ENCODE measurements around the gene KCNJ2.

Gene KCNJ2

GRCh38 chr17:70181866-70182265, 12.5 kb downstream of the KCNJ2 start:
- no peak overlapping the region for H3K27ac ChIP-seq
- no peaks in the 10 kb centered on the region for H3K27me3 ChIP-seq

GRCh38 chr17:70183508-70183907, 14.2 kb downstream of the KCNJ2 start:
- no peaks in the 10 kb centered on the region for H3K27me3 ChIP-seq
- H3K27ac ChIP-seq, result no peak overlapping the region
- no peak overlapping the region for H3K4me3 ChIP-seq
- no peak for TF ChIP-seq Cebpa-rat (IDR thresholded peaks at IDR 0.05)
- peaks cover 0 to 37% (median 0%) of the 10 kb centered on the region in 11 experiments; a peak in 7 of 22 replicates for H4K20me1 ChIP-seq
- no peak overlapping the region for H3K4me2 ChIP-seq
- peaks cover 0 to 28% (median 19%) of the 10 kb centered on the region in 11 experiments; a peak in 11 of 22 replicates for H3K36me3 ChIP-seq
- no peaks in the 10 kb centered on the region for H3K9me3 ChIP-seq (replicated peaks in 1 of 11)
- peaks cover 0 to 20% (median 0%) of the 10 kb centered on the region in 10 experiments; a peak in 6 of 20 replicates for H3K4me1 ChIP-seq
- H3K9ac ChIP-seq, result no peak overlapping the region

More at GRCh38 chr17:70181866-70182265, 12.5 kb downstream of the KCNJ2 start:
- peaks cover 8 to 43% (median 32%) of the 10 kb centered on the region in 11 experiments; a peak in 21 of 22 replicates for H3K36me3 ChIP-seq
- H3K4me3 ChIP-seq, result no peak overlapping the region
- H4K20me1 ChIP-seq, result peaks cover 0 to 52% (median 7%) of the 10 kb centered on the region in 11 experiments; a peak in 10 of 22 replicates
- peaks cover 0 to 22% (median 7%) of the 10 kb centered on the region in 10 experiments; a peak in 8 of 20 replicates for H3K4me1 ChIP-seq
- H3K9me3 ChIP-seq (replicated peaks in 1 of 11), result no peaks in the 10 kb centered on the region
- no peak overlapping the region for H3K9ac ChIP-seq
- no peak for TF ChIP-seq Cebpa-rat (IDR thresholded peaks at IDR 0.05)
- H3K4me2 ChIP-seq, result no peak overlapping the region

GRCh38 chr17:70184207-70184606, 14.9 kb downstream of the KCNJ2 start:
- H3K27me3 ChIP-seq, result no peaks in the 10 kb centered on the region
- H4K20me1 ChIP-seq, result peaks cover 0 to 31% (median 0%) of the 10 kb centered on the region in 11 experiments; a peak in 7 of 22 replicates
- H3K4me1 ChIP-seq, result peaks cover 0 to 20% (median 0%) of the 10 kb centered on the region in 10 experiments; a peak in 6 of 20 replicates
- no peak overlapping the region for H3K9ac ChIP-seq
- no peak for TF ChIP-seq Cebpa-rat (IDR thresholded peaks at IDR 0.05)
- peaks cover 0 to 22% (median 14%) of the 10 kb centered on the region in 11 experiments; a peak in 11 of 22 replicates for H3K36me3 ChIP-seq
- H3K4me2 ChIP-seq, result no peak overlapping the region
- H3K27ac ChIP-seq, result no peak overlapping the region
- H3K4me3 ChIP-seq, result no peak overlapping the region
- no peaks in the 10 kb centered on the region for H3K9me3 ChIP-seq (replicated peaks in 1 of 11)

GRCh38 chr17:70184770-70185169, 15.4 kb downstream of the KCNJ2 start:
- Histone ChIP-seq H3K4me3 (no peak overlapping the region), H3K9me3 (replicated peaks in 1 of 11) (no peaks in the 10 kb centered on the region), H3K27me3 (no peaks in the 10 kb centered on the region), H3K4me2 (no peak overlapping the region), H4K20me1 (peaks cover 0 to 25% (median 0%) of the 10 kb centered on the region in 11 experiments; a peak in 7 of 22 replicates), H3K9ac (no peak overlapping the region), H3K4me1 (peaks cover 0 to 20% (median 0%) of the 10 kb centered on the region in 10 experiments; a peak in 5 of 20 replicates), H3K27ac (no peak overlapping the region), H3K36me3 (peaks cover 0 to 16% (median 8%) of the 10 kb centered on the region in 11 experiments; a peak in 10 of 22 replicates)
- TF ChIP-seq Cebpa-rat (IDR thresholded peaks at IDR 0.05), result no peak

- TF ChIP-seq Cebpa-rat (IDR thresholded peaks at IDR 0.05), result no peak
- Histone ChIP-seq H3K4me1 (peaks cover 0 to 20% (median 0%) of the 10 kb centered on the region in 10 experiments; a peak in 5 of 20 replicates), H3K4me2 (no peak overlapping the region), H4K20me1 (peaks cover 0 to 21% (median 0%) of the 10 kb centered on the region in 11 experiments; a peak in 6 of 22 replicates), H3K36me3 (peaks cover 0 to 12% (median 5%) of the 10 kb centered on the region in 11 experiments; a peak in 7 of 22 replicates), H3K9me3 (replicated peaks in 1 of 11) (no peaks in the 10 kb centered on the region), H3K27ac (no peak overlapping the region), H3K9ac (no peak overlapping the region), H3K4me3 (no peak overlapping the region), H3K27me3 (no peaks in the 10 kb centered on the region)
Measured at GRCh38 chr17:70185285-70185684, 16.0 kb downstream of the KCNJ2 start.

- Histone ChIP-seq H3K27me3 (no peaks in the 10 kb centered on the region), H3K4me1 (peaks cover 0 to 20% (median 0%) of the 10 kb centered on the region in 10 experiments; a peak in 5 of 20 replicates), H3K9me3 (replicated peaks in 1 of 11) (no peaks in the 10 kb centered on the region), H3K4me3 (no peak overlapping the region), H3K36me3 (0 out of 22 replicates have a peak, but pooled peaks cover 0 to 4% (median 0%) of the 10 kb centered on the region in 11 experiments), H3K27ac (no peak overlapping the region), H3K4me2 (peak overlapping the region in 2 of 11 experiments; percentile 14 to 15; a peak in 1 of 22 replicates), H4K20me1 (0 out of 22 replicates have a peak, but pooled peaks cover 0 to 2% (median 0%) of the 10 kb centered on the region in 11 experiments), H3K9ac (no peak overlapping the region)
- no peak for TF ChIP-seq Cebpa-rat (IDR thresholded peaks at IDR 0.05)
Measured at GRCh38 chr17:70187383-70187782, 18.1 kb downstream of the KCNJ2 start.

- peaks cover 0 to 14% (median 0%) of the 10 kb centered on the region in 10 experiments; a peak in 5 of 20 replicates for H3K4me1 ChIP-seq
- H3K4me2 ChIP-seq, result no peak overlapping the region
- no peak overlapping the region for H3K4me3 ChIP-seq
- TF ChIP-seq Cebpa-rat (IDR thresholded peaks at IDR 0.05), result no peak
- H3K9me3 ChIP-seq (replicated peaks in 1 of 11), result no peaks in the 10 kb centered on the region
- no peaks in the 10 kb centered on the region for H3K27me3 ChIP-seq
- no peak overlapping the region for H3K9ac ChIP-seq
- no peaks in the 10 kb centered on the region for H3K36me3 ChIP-seq
- no peaks in the 10 kb centered on the region for H4K20me1 ChIP-seq
- no peak overlapping the region for H3K27ac ChIP-seq
Measured at GRCh38 chr17:70190959-70191805, 21.9 kb downstream of the KCNJ2 start.

GRCh38 chr17:70195091-70195490, 25.8 kb downstream of the KCNJ2 start:
- no peak overlapping the region for H3K4me2 ChIP-seq
- H3K9ac ChIP-seq, result no peak overlapping the region
- H3K27me3 ChIP-seq, result no peaks in the 10 kb centered on the region
- no peaks in the 10 kb centered on the region for H4K20me1 ChIP-seq
- no peaks in the 10 kb centered on the region for H3K4me1 ChIP-seq
- no peak overlapping the region for H3K4me3 ChIP-seq
- no peak for TF ChIP-seq Cebpa-rat (IDR thresholded peaks at IDR 0.05)
- H3K27ac ChIP-seq, result no peak overlapping the region
- H3K36me3 ChIP-seq, result no peaks in the 10 kb centered on the region
- H3K9me3 ChIP-seq (replicated peaks in 1 of 11), result peaks cover 0 to 6% (median 0%) of the 10 kb centered on the region in 11 experiments; a peak in 2 of 22 replicates

GRCh38 chr17:70201872-70202419, 32.6 kb downstream of the KCNJ2 start:
- TF ChIP-seq Cebpa-rat (IDR thresholded peaks at IDR 0.05), result no peak
- no peaks in the 10 kb centered on the region for H3K36me3 ChIP-seq
- no peak overlapping the region for H3K4me2 ChIP-seq
- peaks cover 0 to 6% (median 0%) of the 10 kb centered on the region in 11 experiments; a peak in 2 of 22 replicates for H3K9me3 ChIP-seq (replicated peaks in 1 of 11)
- peaks cover 0 to 30% (median 0%) of the 10 kb centered on the region in 10 experiments; a peak in 7 of 20 replicates for H3K4me1 ChIP-seq
- H3K27ac ChIP-seq, result no peak overlapping the region
- H3K9ac ChIP-seq, result no peak overlapping the region
- no peak overlapping the region for H3K4me3 ChIP-seq
- no peaks in the 10 kb centered on the region for H3K27me3 ChIP-seq
- H4K20me1 ChIP-seq, result no peaks in the 10 kb centered on the region

Measured in BLaER1 treated with 17β-estradiol and CSF1 and Interleukin-3, amounts not matched to agents 10 nM and 100 nM (cell line).